Activated CD4-positive, alpha-beta T cell treated with anti-CD3 and anti-CD28 coated beads, Interleukin-2, amount 50 U/mL, for 4 hours (primary cell): Measurements from ENCODE around the gene HSD17B14.
"Not testable (repeated sequence)": the region's sequence is repeated elsewhere in the genome, so short reads cannot be mapped to it uniquely, and the experiment has no call there.

Experiments
- DNase-seq, 2 experiments: peaks; one replicate each; pipeline ENCODE4 v3.0.0-alpha.2; 2020

The HSD17B14 gene

GRCh38 chr19:48796298-48797083, 39.8 kb downstream of the HSD17B14 start:
- no peak for DNase-seq

DNA sequence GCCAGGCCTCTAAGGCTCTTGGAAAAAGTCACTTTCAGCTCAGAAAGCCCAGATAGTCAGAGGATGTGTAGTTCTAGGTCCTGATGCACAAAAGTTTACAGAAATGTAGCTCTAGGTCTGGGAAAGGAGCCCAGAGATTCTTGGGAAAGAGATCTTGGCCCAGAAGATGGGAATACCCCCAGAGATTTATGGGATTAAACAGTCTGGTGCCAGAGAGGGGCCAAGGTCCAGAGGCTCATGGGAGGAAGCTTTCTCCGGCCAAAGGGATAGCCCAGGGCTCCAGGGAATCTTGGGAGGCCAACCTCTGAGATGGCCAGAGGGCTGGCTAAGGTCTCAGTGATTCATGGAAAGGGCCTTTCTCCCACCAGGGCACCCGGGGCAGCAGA, 40.6 kb downstream of the HSD17B14 start:
- no peak for DNase-seq

DNA sequence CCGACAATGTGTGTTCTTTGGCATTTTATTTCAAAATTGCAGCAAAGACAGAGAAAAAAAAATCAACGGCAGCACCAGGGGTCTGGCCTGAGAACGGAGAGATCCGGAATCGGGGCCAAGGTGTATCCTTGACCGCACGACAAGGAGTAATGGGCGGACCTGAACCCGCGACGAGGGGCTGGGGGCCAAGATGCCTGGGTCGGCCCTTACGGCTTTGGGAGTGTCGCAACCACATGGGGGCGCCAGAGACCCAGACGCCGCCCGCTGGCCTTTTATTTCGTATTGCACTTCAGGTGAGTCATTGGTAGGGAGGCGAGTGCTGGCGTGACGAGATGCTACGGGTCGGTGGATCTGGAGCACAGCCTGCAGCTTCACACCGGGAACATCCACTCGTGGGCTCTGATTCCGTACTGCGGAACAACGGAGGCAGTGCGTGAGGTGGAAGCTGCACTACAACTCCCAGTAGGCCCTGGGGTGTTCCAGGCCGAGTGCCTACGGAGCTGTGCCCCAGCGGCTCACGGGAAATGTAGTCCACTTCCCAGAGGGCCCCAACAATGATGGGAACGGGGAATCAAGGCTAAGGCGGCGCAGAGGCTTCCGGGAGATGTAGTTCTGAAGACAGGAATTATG, 41.1 kb downstream of the HSD17B14 start:
- DNase-seq: peak; percentile 80 to 81

- DNase-seq: no peak
These were observed 42.0 kb downstream of the HSD17B14 start for GRCh38 chr19:48794291-48794690.

DNA sequence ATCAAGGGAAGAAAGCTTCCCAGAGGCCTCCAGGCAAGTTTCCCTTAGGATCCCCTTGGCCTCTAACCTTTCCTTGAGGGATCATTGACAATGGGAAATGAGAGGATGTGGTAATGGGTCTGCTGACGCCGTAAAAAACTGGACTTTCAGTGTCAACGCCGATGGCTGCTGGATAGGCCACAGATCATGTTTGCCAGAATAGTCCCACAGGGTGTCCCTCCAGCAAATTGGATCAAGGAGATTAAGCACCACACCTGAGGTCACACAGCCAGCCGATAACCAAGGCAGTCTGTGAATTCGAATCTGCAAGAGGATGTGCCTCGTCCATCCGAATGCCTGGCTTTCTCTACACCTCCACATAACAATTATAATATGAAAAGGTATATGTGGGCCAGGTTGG, 43.0 kb downstream of the HSD17B14 start:
- DNase-seq: no peak

- not testable (repeated sequence) for DNase-seq
These were observed 49.0 kb downstream of the HSD17B14 start for GRCh38 chr19:48787331-48787730.

DNA sequence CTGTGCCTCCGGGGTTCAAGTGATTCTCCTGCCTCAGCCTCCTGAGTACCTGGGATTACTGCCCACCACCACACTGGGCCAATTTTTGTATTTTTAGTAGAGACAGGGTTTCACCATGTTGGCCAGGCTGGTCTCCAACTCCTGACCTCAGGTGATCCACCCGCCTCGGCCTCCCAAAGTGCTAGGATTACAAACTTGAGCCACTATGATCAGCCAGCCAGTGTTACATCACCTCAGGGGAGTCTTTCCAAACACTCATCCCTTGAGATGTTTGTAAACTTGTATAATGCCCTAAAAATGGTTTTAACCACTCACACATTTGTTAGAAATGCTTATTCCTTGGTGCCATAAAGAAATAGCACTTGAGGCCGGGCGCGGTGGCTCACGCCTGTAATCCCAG, 49.9 kb downstream of the HSD17B14 start:
- DNase-seq: not testable (repeated sequence)

DNA sequence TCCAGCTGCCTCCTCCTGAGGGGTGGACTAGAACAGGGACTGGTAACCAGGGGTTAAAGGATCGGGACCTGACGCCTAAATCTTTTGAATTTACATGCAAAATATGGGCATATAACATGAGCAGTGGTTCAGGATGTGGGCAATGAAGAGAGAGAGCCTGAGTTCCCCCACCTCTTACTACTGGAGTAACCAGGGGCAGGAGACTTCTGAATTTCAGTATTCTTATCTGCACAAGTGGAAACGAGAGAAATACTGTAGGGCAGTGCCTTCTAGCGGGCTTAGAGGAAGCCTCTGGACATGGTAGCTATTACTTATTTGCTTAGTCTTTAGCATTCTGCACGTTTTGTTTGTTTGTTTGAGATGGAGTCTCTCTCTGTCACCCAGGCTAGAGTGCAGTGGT, 51.8 kb downstream of the HSD17B14 start:
- no peak for DNase-seq

DNA sequence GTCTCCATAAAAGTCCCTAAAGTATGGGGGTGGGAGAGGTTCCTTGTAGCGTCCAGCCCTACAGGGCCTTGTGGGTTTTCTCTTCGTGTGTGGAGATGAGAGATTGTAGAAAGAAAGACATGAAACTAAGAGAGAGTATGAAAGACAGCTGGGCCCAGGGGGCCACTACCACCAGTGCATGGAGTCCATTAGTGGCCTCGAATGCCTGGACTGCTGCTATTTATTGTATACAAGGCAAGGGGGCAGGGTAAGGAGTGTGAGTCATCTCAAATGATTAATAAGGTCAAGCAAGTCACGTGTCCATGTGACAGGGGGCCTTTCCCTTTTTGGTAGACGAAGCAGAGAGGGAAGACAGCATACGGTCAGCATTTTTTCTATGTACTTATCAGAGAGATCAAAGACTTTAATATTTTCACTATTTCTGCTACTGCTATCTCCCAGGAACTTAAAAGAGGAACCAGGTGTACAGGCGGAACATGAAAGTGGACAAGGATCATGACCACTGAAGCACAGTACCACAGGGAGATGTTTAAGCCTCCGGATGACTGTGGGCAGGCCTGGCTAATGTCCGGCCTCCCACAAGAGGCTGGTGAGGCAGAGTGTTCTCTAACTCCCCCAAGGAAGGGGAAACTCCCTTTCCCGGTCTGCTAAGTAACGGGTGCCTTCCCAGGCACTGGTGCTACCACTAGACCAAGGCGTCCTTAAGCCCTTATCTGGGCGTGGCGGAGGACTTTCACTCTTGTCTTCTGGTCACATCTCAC, 55.5 kb downstream of the HSD17B14 start:
- DNase-seq: no peak

DNA sequence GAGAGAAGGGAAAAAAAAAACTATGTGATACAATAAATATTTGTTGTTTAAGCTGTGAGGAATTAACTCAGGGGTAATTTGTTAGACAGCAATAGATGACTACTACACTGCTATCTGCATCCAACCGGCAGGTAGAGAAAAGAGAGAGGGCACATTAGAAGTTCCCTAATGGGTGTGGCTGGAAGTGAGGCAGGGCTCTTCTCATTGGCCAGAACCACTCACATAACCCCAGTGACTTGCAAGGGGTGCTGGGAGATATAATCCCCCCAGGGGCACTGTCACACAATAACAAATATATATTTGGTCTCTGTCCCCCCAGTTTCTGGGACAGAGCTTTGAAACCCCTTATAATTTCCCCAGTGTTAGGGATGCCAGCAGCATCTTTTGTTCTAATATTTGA, 56.7 kb downstream of the HSD17B14 start:
- DNase-seq: no peak

DNA sequence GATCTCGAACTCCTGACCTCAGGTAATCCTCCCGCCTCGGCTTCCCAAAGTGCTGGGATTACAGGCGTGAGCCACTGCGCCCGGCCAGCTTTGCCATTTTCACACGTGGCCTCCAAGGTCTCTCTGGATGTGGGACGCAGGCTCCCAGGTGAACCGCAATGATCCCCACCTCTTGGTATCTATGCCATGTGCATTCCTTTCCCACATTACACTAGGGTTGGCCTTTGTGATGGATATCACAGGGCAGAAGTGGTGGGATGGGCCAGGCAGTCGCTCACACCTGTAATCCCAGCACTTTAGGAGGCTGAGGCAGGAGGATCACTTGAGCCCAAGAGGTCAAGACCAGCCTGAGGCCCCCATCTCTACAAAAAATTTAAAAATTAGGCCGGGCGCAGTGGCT, 58.6 kb downstream of the HSD17B14 start:
- no peak for DNase-seq

DNA sequence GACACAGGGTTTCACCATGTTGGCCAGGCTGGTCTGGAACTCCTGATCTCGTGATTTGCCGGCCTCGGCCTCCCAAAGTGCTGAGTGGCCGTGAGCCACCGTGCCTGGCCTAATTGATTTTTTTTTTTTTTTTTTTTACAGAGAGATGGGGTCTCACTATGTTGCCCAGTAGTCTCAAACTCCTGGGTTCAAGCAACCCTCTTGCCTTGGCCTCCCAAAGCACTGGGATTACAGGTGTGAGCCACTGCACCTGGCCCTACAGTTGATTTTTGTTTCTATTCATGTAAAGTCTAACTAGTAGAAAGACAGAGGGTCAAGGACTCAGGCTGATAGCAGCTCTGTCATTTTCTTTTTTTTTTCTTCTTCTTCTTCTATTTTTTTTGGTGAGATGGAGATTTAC, 59.2 kb downstream of the HSD17B14 start:
- no peak for DNase-seq

GRCh38 chr19:48772503-48772953, 63.8 kb downstream of the HSD17B14 start:
- DNase-seq: no peak

- no peak for DNase-seq
These were observed 65.4 kb downstream of the HSD17B14 start for GRCh38 chr19:48770734-48771472.

DNA sequence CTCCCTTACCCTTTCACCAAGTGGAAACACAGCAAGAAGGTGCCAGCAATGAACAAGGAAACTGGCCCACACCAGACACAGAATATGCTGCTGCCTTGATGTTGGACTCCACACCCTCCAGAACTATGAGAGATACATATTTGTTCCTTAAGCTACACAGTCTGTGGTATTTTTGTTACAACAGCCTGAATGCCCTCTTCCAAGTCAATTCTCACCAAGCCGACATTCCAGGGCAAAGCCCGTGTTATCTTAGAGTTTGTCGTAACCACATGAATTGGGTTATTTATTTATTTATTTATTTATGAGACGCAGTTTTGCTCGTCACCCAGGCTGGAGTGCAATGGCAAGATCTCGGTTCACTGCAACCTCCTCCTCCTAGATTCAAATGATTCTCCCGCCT, 66.0 kb downstream of the HSD17B14 start:
- no peak for DNase-seq

- no peak for DNase-seq
These were observed 67.1 kb downstream of the HSD17B14 start for GRCh38 chr19:48768994-48769713.

DNA sequence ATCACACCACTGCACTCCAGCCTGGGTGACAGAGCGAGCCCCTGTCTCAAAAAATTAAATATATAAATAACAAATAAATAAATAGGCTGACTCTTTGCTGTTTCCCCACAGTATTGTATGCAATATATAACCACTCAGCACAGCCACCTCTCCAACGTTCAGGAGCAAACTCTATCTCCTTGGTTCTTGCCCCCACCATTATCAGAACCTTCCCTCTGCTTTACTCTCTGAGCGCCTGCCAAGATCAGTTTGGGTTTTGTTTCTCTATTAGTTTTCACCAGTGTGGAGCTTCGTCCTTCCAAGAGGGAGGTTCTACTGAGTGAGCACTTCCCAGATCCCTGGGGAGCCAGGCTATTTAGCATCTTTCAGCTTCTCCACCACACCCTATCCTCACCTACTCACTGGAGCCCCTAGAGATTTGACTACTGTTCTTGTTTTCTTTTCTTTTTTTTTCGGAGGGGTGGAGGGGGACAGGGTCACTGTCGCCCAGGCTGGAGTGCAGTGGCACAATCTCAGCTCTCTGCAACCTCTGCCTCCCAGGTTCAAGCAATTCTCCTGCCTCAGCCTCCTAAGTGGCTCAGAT, 68.0 kb downstream of the HSD17B14 start:
- not testable (repeated sequence) for DNase-seq

- DNase-seq: not testable (repeated sequence)
These were observed 70.5 kb downstream of the HSD17B14 start for GRCh38 chr19:48765816-48766215.
